ENCODE results near the gene YTHDF2.
A peak's percentile ranks its signal among the peaks of the same experiment; 100 is the strongest.

YTHDF2 gene

DNA sequence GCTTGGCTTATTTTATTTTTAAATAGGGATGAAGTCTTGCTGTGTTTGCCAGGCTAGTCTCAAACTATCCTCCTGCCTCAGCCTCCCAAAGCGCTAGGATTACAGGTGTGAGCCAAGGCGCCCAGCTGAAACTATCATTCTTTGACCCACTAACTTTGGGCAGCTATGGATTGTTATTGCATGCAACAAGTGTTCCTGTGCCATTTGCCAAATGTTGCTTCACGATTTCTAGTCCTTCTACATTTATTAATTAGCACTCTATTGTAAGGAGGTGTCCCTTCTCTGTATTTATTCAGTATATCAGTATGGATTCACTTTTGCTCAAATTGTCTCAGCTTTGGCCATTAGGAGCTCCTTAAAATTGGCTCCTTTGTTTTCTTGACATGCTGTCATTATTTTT is 36.4 kb downstream of the YTHDF2 start:
- no peak overlapping the region for H3K27ac ChIP-seq
- POLR2A ChIA-PET (ENCODE audit: low non-redundant PET), result no interaction called here
- CTCF ChIA-PET, result interaction anchor here (3.1 kb wide), 1 partner anchor 104 kb away, joined by 13 read pairs; no protein-coding TSS in a partner anchor
- TF ChIP-seq, protein P1, sequence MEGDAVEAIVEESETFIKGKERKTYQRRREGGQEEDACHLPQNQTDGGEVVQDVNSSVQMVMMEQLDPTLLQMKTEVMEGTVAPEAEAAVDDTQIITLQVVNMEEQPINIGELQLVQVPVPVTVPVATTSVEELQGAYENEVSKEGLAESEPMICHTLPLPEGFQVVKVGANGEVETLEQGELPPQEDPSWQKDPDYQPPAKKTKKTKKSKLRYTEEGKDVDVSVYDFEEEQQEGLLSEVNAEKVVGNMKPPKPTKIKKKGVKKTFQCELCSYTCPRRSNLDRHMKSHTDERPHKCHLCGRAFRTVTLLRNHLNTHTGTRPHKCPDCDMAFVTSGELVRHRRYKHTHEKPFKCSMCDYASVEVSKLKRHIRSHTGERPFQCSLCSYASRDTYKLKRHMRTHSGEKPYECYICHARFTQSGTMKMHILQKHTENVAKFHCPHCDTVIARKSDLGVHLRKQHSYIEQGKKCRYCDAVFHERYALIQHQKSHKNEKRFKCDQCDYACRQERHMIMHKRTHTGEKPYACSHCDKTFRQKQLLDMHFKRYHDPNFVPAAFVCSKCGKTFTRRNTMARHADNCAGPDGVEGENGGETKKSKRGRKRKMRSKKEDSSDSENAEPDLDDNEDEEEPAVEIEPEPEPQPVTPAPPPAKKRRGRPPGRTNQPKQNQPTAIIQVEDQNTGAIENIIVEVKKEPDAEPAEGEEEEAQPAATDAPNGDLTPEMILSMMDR (conservative IDR thresholded peaks at IDR 0.05; ENCODE audit: low read depth), result no peak
- no peak for DNase-seq (ENCODE audit: low spot score)

DNA sequence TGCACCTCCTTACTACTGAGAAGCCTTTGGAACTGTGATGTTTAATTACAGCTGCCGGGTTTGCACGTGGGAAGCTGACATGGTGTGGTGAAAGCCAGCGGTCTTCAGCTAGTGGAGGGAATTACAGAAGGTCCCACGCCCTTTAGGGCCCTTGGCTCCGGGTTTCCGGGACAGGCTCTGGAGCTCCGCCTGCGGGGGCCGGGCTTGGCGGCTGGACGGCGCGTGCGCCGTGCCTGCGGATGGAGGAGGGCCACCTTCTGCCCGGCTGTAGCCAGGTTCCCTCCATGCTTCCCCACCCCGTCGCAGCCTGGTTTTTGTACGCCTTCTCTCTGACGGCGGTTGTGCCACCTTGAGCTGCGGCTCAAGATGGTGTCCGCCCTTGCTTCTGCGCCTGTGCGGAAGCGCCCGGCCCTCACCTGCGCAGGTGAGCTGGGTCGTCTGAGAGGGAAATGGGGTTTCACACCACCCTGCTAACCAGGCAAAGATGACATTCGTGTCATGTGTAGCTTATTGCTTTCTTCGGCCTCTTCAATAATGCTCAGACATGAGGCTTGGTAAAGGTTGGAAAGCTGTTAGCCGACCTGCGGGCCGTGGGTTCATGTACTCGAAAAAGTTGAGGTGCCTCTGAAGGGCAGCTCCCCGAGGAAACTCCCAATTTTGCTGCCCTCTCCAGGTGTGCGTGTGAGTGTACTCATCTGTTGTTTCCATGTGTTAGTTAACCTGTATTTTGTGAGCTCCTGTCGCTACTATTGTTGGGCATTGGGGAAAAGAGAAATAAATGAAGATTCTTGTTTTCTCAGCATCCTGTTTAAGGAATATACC is 38.6 kb downstream of the YTHDF2 start:
- ChIA-PET POLR2A (ENCODE audit: low non-redundant PET) (interaction anchor here (0.5 to 0.7 kb wide), 2 partner anchors 127 to 264 kb away, joined by 3 read pairs; partner anchors contain the start of gene RNU11), CTCF (interaction anchor here (0.5 to 3.1 kb wide), 11 partner anchors 10 to 462 kb away, joined by 3 to 13 read pairs (median 5); no protein-coding TSS in a partner anchor)
- peak; percentile 78 for DNase-seq (ENCODE audit: low spot score)
- TF ChIP-seq, protein P1 (conservative IDR thresholded peaks at IDR 0.05; ENCODE audit: low read depth), result no peak
- peak overlapping the region; percentile 55 for H3K27ac ChIP-seq

DNA sequence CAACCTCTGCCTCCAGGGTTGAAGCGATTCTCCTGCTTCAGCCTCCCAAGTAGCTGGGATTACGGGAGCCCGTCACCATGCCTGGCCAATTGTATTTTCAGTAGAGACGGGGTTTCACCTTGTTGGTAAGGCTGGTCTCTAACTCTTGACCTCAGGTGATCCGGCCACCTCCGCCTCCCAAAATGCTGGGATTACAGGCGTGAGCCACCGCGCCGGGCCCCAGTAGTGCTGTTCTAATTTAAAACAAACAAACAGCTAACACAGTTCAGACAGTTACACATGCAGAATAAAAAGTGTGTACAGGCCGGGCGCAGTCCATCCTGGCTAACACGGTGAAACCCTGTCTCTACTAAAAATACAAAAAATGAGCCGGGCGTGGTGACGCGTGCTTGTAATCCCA is 39.6 kb downstream of the YTHDF2 start:
- CTCF ChIA-PET, result interaction anchor here (0.6 to 3.1 kb wide), 2 partner anchors 101 to 281 kb away, joined by 3 to 13 read pairs; no protein-coding TSS in a partner anchor

DNA sequence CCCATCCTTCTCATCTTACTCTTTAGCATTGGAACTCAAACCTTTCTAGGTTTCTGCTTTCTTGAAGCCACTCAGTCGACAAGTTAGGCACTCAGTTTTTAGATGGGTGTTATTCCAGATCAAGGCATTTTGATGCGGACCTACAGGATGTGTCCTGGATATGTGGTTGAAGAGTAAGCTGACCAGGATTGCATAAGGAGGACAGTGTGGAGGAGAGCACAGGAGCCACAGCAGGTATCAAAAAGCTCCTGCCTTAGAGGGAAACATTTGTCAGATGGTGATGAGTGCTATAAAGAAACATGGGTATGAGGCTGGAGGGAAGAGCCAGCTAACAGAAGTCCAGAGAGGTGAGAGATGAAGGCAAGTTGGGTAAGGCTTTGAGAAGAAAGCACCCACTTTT is 41.3 kb downstream of the YTHDF2 start:
- CTCF ChIA-PET, result interaction anchor here (3.2 kb wide), 1 partner anchor 99 kb away, joined by 15 read pairs; no protein-coding TSS in a partner anchor
- TF ChIP-seq, protein P1 (conservative IDR thresholded peaks at IDR 0.05; ENCODE audit: low read depth), result no peak
- no peak for DNase-seq (ENCODE audit: low spot score)
- POLR2A ChIA-PET (ENCODE audit: low non-redundant PET), result no interaction called here
- H3K27ac ChIP-seq, result no peak overlapping the region

More for the DNA sequence above, 39.6 kb downstream of the YTHDF2 start:
- no peak overlapping the region for H3K27ac ChIP-seq
- TF ChIP-seq, protein P1 (conservative IDR thresholded peaks at IDR 0.05; ENCODE audit: low read depth), result no peak
- POLR2A ChIA-PET (ENCODE audit: low non-redundant PET), result no interaction called here
- DNase-seq (ENCODE audit: low spot score), result no peak

DNA sequence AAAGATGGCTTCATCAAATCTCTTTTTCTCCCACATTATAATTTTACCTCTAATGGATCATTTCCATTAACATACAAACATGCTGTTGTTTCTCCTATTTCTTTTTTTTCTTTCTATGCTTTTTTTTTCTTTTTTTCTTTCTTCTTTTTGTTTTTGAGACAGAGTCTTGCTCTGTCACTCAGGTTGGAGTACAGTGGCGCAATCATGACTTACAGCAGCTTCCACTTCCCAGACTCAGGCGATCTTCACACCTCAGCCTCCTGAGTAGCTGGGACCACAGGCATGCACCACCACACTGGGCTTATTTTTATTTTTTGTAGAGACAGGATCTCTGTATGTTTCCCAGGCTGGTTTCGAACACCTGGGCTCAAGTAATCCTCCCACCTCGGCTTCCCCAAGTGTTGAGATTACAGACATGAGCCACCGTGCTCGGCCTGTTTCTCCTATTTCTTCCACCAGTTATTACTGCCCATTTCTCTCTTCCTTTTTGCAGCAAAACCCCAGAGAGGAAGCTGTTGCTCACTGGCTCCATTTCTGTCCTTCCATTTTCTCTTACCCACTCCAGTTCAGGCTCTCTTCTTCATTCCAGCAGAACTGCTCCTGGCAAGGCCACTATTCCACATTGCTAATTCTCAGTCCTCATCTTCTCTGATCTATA is 43.1 kb downstream of the YTHDF2 start:
- TF ChIP-seq, protein P1 (conservative IDR thresholded peaks at IDR 0.05; ENCODE audit: low read depth), result no peak
- no peak for DNase-seq (ENCODE audit: low spot score)
- ChIA-PET POLR2A (ENCODE audit: low non-redundant PET) (no interaction called here), CTCF (interaction anchor here (3.2 kb wide), 1 partner anchor 97 kb away, joined by 15 read pairs; no protein-coding TSS in a partner anchor)
- no peak overlapping the region for H3K27ac ChIP-seq

DNA sequence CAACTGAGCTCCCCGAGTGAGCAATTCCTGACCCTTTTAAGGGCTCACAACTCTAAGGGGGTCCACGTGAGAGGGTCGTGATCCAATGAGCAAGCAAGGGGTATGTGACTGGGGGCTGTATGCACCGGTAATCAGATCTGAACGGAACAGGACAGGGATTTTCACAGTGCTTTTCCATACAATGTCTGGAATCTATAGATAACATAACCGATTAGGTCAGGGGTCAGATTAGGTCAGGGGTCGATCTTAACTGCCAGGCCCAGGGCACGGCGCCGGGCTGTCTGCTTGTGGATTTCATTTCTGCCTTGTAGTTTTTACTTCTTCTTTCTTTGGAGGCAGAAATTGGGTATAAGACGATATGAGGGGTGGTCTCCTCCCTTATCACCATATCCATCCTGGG is 44.6 kb downstream of the YTHDF2 start:
- TF ChIP-seq, protein P1 (conservative IDR thresholded peaks at IDR 0.05; ENCODE audit: low read depth), result no peak
- DNase-seq (ENCODE audit: low spot score), result no peak
- CTCF ChIA-PET, result no interaction called here
- POLR2A ChIA-PET (ENCODE audit: low non-redundant PET), result no interaction called here
- H3K27ac ChIP-seq, result no peak overlapping the region
